ENCODE data around the gene AHDC1.

The AHDC1 gene

GRCh38 chr1:27520651-27521050 lies 83.3 kb downstream of the AHDC1 start:
- H3K4me2 ChIP-seq (ENCODE audit: low read length) = no peak overlapping the region
- no peak for TF ChIP-seq EZH2phosphoT487 (IDR thresholded peaks at IDR 0.05; ENCODE audit: borderline replicate concordance, low read length)
- no peak for TF ChIP-seq CTCF (IDR thresholded peaks at IDR 0.05; ENCODE audit: low read depth, low read length, poor library complexity, severe bottlenecking)
- H3K9me2 ChIP-seq (replicated peaks; ENCODE audit: control insufficient read depth, low read length) = no peaks in the 10 kb centered on the region
- H3K27me3 ChIP-seq (ENCODE audit: control insufficient read depth, low read length) = no peaks in the 10 kb centered on the region
- H3K4me3 ChIP-seq (ENCODE audit: low read length) = no peak overlapping the region
- H3F3A ChIP-seq (ENCODE audit: control insufficient read depth, insufficient read depth) = peaks cover 5% of the 10 kb centered on the region; the same call in 1 of the 2 replicates
- H3K27ac ChIP-seq (ENCODE audit: low read depth, low read length) = no peak overlapping the region
- H4K20me1 ChIP-seq (ENCODE audit: control insufficient read depth, insufficient read depth, low read depth, low read length) = no peaks in the 10 kb centered on the region
- H3K4me1 ChIP-seq (ENCODE audit: control insufficient read depth, low read length) = peaks cover 32% of the 10 kb centered on the region
- H3K9me3 ChIP-seq (ENCODE audit: control insufficient read depth, insufficient read depth, low read length) = no peaks in the 10 kb centered on the region
- H3K79me2 ChIP-seq (ENCODE audit: control insufficient read depth, low read length) = no peaks in the 10 kb centered on the region
- no peaks in the 10 kb centered on the region for H3K36me3 ChIP-seq (ENCODE audit: control insufficient read depth, low read length)

GRCh38 chr1:27519331-27520258 lies 84.3 kb downstream of the AHDC1 start:
- H3F3A ChIP-seq (ENCODE audit: control insufficient read depth, insufficient read depth) = 0 out of 2 replicates have a peak, but pooled peaks cover 2% of the 10 kb centered on the region
- H3K9me3 ChIP-seq (ENCODE audit: control insufficient read depth, insufficient read depth, low read length) = no peaks in the 10 kb centered on the region
- no peak overlapping the region for H3K4me2 ChIP-seq (ENCODE audit: low read length)
- no peaks in the 10 kb centered on the region for H3K79me2 ChIP-seq (ENCODE audit: control insufficient read depth, low read length)
- no peaks in the 10 kb centered on the region for H4K20me1 ChIP-seq (ENCODE audit: control insufficient read depth, insufficient read depth, low read depth, low read length)
- no peak for TF ChIP-seq EZH2phosphoT487 (IDR thresholded peaks at IDR 0.05; ENCODE audit: borderline replicate concordance, low read length)
- TF ChIP-seq CTCF (IDR thresholded peaks at IDR 0.05; ENCODE audit: low read depth, low read length, poor library complexity, severe bottlenecking) = no peak
- peaks cover 21% of the 10 kb centered on the region for H3K4me1 ChIP-seq (ENCODE audit: control insufficient read depth, low read length)
- H3K9me2 ChIP-seq (replicated peaks; ENCODE audit: control insufficient read depth, low read length) = no peaks in the 10 kb centered on the region
- no peaks in the 10 kb centered on the region for H3K36me3 ChIP-seq (ENCODE audit: control insufficient read depth, low read length)
- H3K4me3 ChIP-seq (ENCODE audit: low read length) = no peak overlapping the region
- no peaks in the 10 kb centered on the region for H3K27me3 ChIP-seq (ENCODE audit: control insufficient read depth, low read length)
- no peak overlapping the region for H3K27ac ChIP-seq (ENCODE audit: low read depth, low read length)

- Histone ChIP-seq H3K4me3 (ENCODE audit: low read length) (no peak overlapping the region), H3K79me2 (ENCODE audit: control insufficient read depth, low read length) (no peaks in the 10 kb centered on the region), H3K4me2 (ENCODE audit: low read length) (no peak overlapping the region), H3K9me2 (replicated peaks; ENCODE audit: control insufficient read depth, low read length) (no peaks in the 10 kb centered on the region), H3K4me1 (ENCODE audit: control insufficient read depth, low read length) (peaks cover 13% of the 10 kb centered on the region), H3K27me3 (ENCODE audit: control insufficient read depth, low read length) (no peaks in the 10 kb centered on the region), H3F3A (ENCODE audit: control insufficient read depth, insufficient read depth) (0 out of 2 replicates have a peak, but pooled peaks cover 2% of the 10 kb centered on the region), H3K27ac (ENCODE audit: low read depth, low read length) (no peak overlapping the region), H3K9me3 (ENCODE audit: control insufficient read depth, insufficient read depth, low read length) (no peaks in the 10 kb centered on the region), H3K36me3 (ENCODE audit: control insufficient read depth, low read length) (no peaks in the 10 kb centered on the region), H4K20me1 (ENCODE audit: control insufficient read depth, insufficient read depth, low read depth, low read length) (no peaks in the 10 kb centered on the region)
- TF ChIP-seq CTCF (IDR thresholded peaks at IDR 0.05; ENCODE audit: low read depth, low read length, poor library complexity, severe bottlenecking) (no peak), EZH2phosphoT487 (IDR thresholded peaks at IDR 0.05; ENCODE audit: borderline replicate concordance, low read length) (no peak)
These were observed 85.1 kb downstream of the AHDC1 start for GRCh38 chr1:27518808-27519207.
